Lower lobe of right lung (tissue), 2 donors: ENCODE measurements around the gene NYAP2. TPM values are rescaled to one million over a fixed set of nuclear protein-coding genes. Genes with fewer than 3 reads are reported as not detected.

Source experiments
- ATAC-seq, 2 donors: fragments of 200-7000 bp; cut with Tn5 transposase; one replicate each; pipeline ENCODE4 v1.9.1; 2020 to 2022; ENCODE audit warnings: mild to moderate bottlenecking in 2 of 2, moderate library complexity in 2 of 2
- DNase-seq: peaks from one replicate; pipeline ENCODE4 v3.0.0-alpha.2; 2020
- H3K27ac ChIP-seq: fragments of 200-600 bp; one replicate; pipeline ENCODE4 v1.8.0; 2022
- H3K27me3 ChIP-seq: fragments of 200-600 bp; one replicate; pipeline ENCODE4 v1.8.0; 2022; ENCODE audit warnings: low read depth
- H3K36me3 ChIP-seq: fragments of 200-600 bp; one replicate; pipeline ENCODE4 v1.8.0; 2022; ENCODE audit warnings: mild to moderate bottlenecking
- H3K4me1 ChIP-seq: fragments of 200-600 bp; one replicate; pipeline ENCODE4 v1.8.0; 2022
- H3K4me3 ChIP-seq: fragments of 200-600 bp; one replicate; pipeline ENCODE4 v1.8.0; 2022; ENCODE audit warnings: mild to moderate bottlenecking
- H3K9me3 ChIP-seq: fragments of 200-600 bp; one replicate; pipeline ENCODE4 v1.8.0; 2022
- intact Hi-C: fragments of 100-400 bp; cut with DNase I; formaldehyde crosslinking; loops from one replicate; pipeline ENCODE4 v1.11.0; 2022
- total RNA-seq: library from RNA; stranded (reverse); fragmentation: NEBNext Ultra II Directional; extraction: Animal tissue kit (Norgen Biotek cat#: 25700); gene quantifications from one replicate; pipeline ENCODE4 v1.2.1, GENCODE V29; 2021
- TF ChIP-seq, protein P1 (sequence below): fragments of 200-600 bp; IDR thresholded peaks from one replicate; pipeline ENCODE4 v1.8.0; 2022; ENCODE audit warnings: antibody characterized with exemption, mild to moderate bottlenecking
- donor health status: DM: no; HTN: yes; CAD: no; lungs with severe emphysema.

The NYAP2 gene
- total RNA-seq, 1 donor from 2014 or later, result 1.1 TPM

DNA sequence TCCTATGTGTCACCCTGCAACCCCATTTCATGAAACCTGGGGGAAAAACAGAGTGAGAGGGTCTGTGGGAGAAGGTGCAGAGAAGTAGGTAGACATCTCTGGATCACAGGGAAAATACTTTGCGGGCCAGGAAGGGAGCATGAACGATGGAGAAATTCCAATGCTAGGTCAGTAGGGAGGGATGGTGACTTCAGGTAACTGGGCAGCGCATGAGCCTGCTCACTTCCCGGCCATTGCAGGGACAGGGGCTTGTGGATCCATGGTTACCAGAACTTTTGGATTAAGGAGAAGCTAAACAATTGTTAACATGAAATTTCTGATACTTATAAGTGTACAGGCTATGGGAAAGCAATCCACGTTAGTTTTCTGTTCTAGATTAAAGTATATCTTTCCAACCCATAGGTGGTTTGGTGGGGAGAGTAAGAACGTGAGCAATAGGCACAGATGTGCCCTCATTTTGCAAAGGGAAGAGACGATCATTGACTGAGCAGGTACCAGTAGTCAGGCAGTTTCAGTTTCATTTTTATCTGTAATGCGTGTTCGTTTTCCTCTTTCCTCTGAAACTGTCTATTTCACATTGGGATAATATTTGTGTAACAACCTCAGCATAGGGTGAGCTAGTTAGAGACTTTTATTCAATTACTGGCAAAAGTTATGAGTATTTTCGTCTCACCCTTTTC is 65.0 kb downstream of the NYAP2 start:
- no peaks in the 10 kb centered on the region for H3K4me1 ChIP-seq
- peak overlapping the region; percentile 27 for H3K4me3 ChIP-seq
- DNase-seq (no peak), ATAC-seq (no peak)
- intact Hi-C loops, result no loop called here
- H3K27ac ChIP-seq, result no peak overlapping the region
- no peaks in the 10 kb centered on the region for H3K9me3 ChIP-seq
- no peaks in the 10 kb centered on the region for H3K27me3 ChIP-seq
- H3K36me3 ChIP-seq, result no peaks in the 10 kb centered on the region
- TF ChIP-seq, protein P1, sequence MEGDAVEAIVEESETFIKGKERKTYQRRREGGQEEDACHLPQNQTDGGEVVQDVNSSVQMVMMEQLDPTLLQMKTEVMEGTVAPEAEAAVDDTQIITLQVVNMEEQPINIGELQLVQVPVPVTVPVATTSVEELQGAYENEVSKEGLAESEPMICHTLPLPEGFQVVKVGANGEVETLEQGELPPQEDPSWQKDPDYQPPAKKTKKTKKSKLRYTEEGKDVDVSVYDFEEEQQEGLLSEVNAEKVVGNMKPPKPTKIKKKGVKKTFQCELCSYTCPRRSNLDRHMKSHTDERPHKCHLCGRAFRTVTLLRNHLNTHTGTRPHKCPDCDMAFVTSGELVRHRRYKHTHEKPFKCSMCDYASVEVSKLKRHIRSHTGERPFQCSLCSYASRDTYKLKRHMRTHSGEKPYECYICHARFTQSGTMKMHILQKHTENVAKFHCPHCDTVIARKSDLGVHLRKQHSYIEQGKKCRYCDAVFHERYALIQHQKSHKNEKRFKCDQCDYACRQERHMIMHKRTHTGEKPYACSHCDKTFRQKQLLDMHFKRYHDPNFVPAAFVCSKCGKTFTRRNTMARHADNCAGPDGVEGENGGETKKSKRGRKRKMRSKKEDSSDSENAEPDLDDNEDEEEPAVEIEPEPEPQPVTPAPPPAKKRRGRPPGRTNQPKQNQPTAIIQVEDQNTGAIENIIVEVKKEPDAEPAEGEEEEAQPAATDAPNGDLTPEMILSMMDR, result no peak

GRCh38 chr2:225465827-225466226 is 66.3 kb downstream of the NYAP2 start:
- DNase-seq (no peak), ATAC-seq (no peak)
- intact Hi-C loops, result no loop called here
- Histone ChIP-seq H3K4me1 (no peaks in the 10 kb centered on the region), H3K4me3 (no peak overlapping the region), H3K36me3 (no peaks in the 10 kb centered on the region), H3K27ac (no peak overlapping the region), H3K27me3 (no peaks in the 10 kb centered on the region), H3K9me3 (no peaks in the 10 kb centered on the region)
- TF ChIP-seq, protein P1, result no peak

- Histone ChIP-seq H3K9me3 (no peaks in the 10 kb centered on the region), H3K27ac (no peak overlapping the region), H3K4me3 (no peak overlapping the region), H3K36me3 (no peaks in the 10 kb centered on the region), H3K4me1 (no peaks in the 10 kb centered on the region), H3K27me3 (no peaks in the 10 kb centered on the region)
- ATAC-seq (no peak), DNase-seq (no peak)
- intact Hi-C loops, result no loop called here
- TF ChIP-seq, protein P1, result no peak
Observed at GRCh38 chr2:225466891-225467604, 67.5 kb downstream of the NYAP2 start.

DNA sequence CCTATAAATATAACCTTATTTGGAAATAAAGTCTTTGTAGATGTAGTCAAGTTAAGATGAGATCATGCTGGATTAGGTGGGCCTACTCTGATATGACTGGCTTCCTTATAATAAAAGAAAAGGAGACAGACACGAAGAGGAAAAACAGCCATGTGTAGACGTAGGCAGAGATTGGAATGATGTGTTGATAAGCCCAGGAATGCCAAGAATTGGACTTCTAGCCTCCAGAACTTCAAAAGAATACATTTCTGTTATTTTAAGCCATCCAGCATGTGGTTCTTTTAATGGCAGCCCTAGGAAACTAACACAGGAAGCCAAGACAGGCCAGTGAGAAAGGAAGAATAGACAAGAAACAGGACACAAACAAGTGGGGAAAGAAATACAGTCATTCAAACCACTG is 68.6 kb downstream of the NYAP2 start:
- Histone ChIP-seq H3K27me3 (no peaks in the 10 kb centered on the region), H3K4me3 (no peak overlapping the region), H3K36me3 (no peaks in the 10 kb centered on the region), H3K4me1 (no peaks in the 10 kb centered on the region), H3K27ac (no peak overlapping the region), H3K9me3 (no peaks in the 10 kb centered on the region)
- TF ChIP-seq, protein P1, result no peak
- ATAC-seq, result no peak
- no peak for DNase-seq
- intact Hi-C loops, result no loop called here

DNA sequence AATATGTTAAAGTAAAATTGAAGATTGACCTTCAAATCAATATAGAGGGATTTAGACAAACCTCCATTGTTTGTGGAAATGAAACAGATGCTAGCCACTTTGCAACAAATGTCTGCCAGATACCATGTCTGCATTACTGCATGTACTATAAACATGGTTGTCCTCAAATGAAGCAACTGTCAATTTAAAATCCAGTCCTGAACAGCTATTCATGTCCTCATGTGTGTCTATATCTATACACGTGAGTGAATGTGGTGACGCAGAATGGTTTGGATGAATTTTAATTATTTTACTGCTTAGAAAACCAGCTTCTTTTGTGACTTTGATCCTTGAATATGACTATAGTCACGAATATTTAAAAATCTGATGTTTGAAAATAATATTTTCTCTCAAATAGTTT is 71.5 kb downstream of the NYAP2 start:
- intact Hi-C loops, result no loop called here
- Histone ChIP-seq H3K36me3 (no peaks in the 10 kb centered on the region), H3K4me3 (no peak overlapping the region), H3K4me1 (no peaks in the 10 kb centered on the region), H3K27me3 (no peaks in the 10 kb centered on the region), H3K27ac (no peak overlapping the region), H3K9me3 (no peaks in the 10 kb centered on the region)
- ATAC-seq (peak in 1 of 2 donors; percentile 41), DNase-seq (no peak)
- TF ChIP-seq, protein P1, result no peak
